ENCODE measurements around the gene CAMTA1.

DNA sequence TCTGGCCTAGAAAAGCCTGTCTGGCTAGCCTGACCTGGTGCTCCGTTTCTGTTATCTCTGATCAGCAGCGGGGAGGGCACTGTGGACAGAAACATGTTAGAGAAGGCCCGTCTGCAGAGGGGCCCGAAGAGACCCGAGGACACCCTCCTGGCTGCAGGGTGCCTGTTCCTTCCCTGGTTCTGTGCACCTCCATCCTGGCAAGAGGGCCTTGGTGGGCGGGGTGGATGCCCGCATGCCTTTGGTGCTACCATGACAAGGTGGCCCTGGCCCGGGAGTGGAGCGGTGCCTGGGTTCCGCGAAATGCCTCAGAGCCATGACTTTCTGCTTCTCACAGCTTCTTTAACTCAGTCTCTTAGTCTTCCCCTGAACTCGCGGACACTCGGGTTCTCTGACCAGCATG is 233.6 kb downstream of the CAMTA1 start:
- TF ChIP-seq, protein P1, sequence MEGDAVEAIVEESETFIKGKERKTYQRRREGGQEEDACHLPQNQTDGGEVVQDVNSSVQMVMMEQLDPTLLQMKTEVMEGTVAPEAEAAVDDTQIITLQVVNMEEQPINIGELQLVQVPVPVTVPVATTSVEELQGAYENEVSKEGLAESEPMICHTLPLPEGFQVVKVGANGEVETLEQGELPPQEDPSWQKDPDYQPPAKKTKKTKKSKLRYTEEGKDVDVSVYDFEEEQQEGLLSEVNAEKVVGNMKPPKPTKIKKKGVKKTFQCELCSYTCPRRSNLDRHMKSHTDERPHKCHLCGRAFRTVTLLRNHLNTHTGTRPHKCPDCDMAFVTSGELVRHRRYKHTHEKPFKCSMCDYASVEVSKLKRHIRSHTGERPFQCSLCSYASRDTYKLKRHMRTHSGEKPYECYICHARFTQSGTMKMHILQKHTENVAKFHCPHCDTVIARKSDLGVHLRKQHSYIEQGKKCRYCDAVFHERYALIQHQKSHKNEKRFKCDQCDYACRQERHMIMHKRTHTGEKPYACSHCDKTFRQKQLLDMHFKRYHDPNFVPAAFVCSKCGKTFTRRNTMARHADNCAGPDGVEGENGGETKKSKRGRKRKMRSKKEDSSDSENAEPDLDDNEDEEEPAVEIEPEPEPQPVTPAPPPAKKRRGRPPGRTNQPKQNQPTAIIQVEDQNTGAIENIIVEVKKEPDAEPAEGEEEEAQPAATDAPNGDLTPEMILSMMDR (IDR thresholded peaks at IDR 0.05), result no peak
- TF ChIP-seq EZH2phosphoT487 (IDR thresholded peaks at IDR 0.05), result no peak
- TF ChIP-seq EZH2 (IDR thresholded peaks at IDR 0.05), result no peak

Data from neural progenitor cell (in vitro differentiated cells).